Measurements from ENCODE around the gene VAC14. TPM values are rescaled to one million over a fixed set of nuclear protein-coding genes. Genes with fewer than 3 reads are reported as not detected.

VAC14 gene
- total RNA-seq, 1 donor from 2014 or later = 19.0 TPM

GRCh38 chr16:70734522-70735095 is 66.3 kb downstream of the VAC14 start:
- intact Hi-C loops (cut with DNase I) = no loop called here
- DNase-seq (ENCODE audit: low spot score) = no peak

GRCh38 chr16:70730944-70731343 is 70.0 kb downstream of the VAC14 start:
- no peak for DNase-seq (ENCODE audit: low spot score)
- intact Hi-C loops (cut with DNase I) = no loop called here

GRCh38 chr16:70730031-70730430 is 70.9 kb downstream of the VAC14 start:
- intact Hi-C loops (cut with DNase I) = no loop called here
- no peak for DNase-seq (ENCODE audit: low spot score)

GRCh38 chr16:70729292-70729691 is 71.7 kb downstream of the VAC14 start:
- no peak for DNase-seq (ENCODE audit: low spot score)
- intact Hi-C loops (cut with DNase I) = no loop called here

- intact Hi-C loops (cut with DNase I) = no loop called here
- no peak for DNase-seq (ENCODE audit: low spot score)
These were observed 72.8 kb downstream of the VAC14 start for GRCh38 chr16:70728150-70728549.

- intact Hi-C loops (cut with DNase I) = loop anchor here (2.0 kb wide), 1 partner anchor 38 kb away; no protein-coding TSS in a partner anchor
- no peak for DNase-seq (ENCODE audit: low spot score)
These were observed 74.0 kb downstream of the VAC14 start for GRCh38 chr16:70726892-70727361.

- intact Hi-C loops (cut with DNase I) = loop anchor here (2.0 kb wide), 1 partner anchor 37 kb away; no protein-coding TSS in a partner anchor
- DNase-seq (ENCODE audit: low spot score) = no peak
These were observed 74.8 kb downstream of the VAC14 start for GRCh38 chr16:70725912-70726828.

GRCh38 chr16:70725024-70725911 is 75.7 kb downstream of the VAC14 start:
- intact Hi-C loops (cut with DNase I) = no loop called here
- no peak for DNase-seq (ENCODE audit: low spot score)

- intact Hi-C loops (cut with DNase I) = no loop called here
- no peak for DNase-seq (ENCODE audit: low spot score)
These were observed 76.6 kb downstream of the VAC14 start for GRCh38 chr16:70724146-70725023.

GRCh38 chr16:70723740-70724145 is 77.2 kb downstream of the VAC14 start:
- intact Hi-C loops (cut with DNase I) = no loop called here
- no peak for DNase-seq (ENCODE audit: low spot score)

- no peak for DNase-seq (ENCODE audit: low spot score)
- intact Hi-C loops (cut with DNase I) = no loop called here
These were observed 79.6 kb downstream of the VAC14 start for GRCh38 chr16:70721202-70721963.

- intact Hi-C loops (cut with DNase I) = no loop called here
- no peak for DNase-seq (ENCODE audit: low spot score)
These were observed 80.3 kb downstream of the VAC14 start for GRCh38 chr16:70720425-70721201.

GRCh38 chr16:70717065-70717464 is 83.9 kb downstream of the VAC14 start:
- intact Hi-C loops (cut with DNase I) = no loop called here
- no peak for DNase-seq (ENCODE audit: low spot score)

- intact Hi-C loops (cut with DNase I) = no loop called here
- no peak for DNase-seq (ENCODE audit: low spot score)
These were observed 85.0 kb downstream of the VAC14 start for GRCh38 chr16:70715860-70716357.

GRCh38 chr16:70715055-70715858 is 85.7 kb downstream of the VAC14 start:
- DNase-seq (ENCODE audit: low spot score) = no peak
- intact Hi-C loops (cut with DNase I) = no loop called here

GRCh38 chr16:70714581-70715054 is 86.3 kb downstream of the VAC14 start:
- DNase-seq (ENCODE audit: low spot score) = no peak
- intact Hi-C loops (cut with DNase I) = no loop called here

Measured in cardiac septum (tissue), 1 donor.